Activated T-cell treated with anti-CD3 and anti-CD28 coated beads for 4 hours (primary cell): ENCODE measurements around the gene PSME2.

Experiments
- DNase-seq: peaks from one replicate; pipeline ENCODE4 v3.0.0-alpha.2; 2020

PSME2 gene

GRCh38 chr14:24179294-24179960 lies 33.0 kb upstream of the PSME2 start:
- DNase-seq = no peak

- DNase-seq = no peak
Measured at GRCh38 chr14:24178399-24179178, 32.2 kb upstream of the PSME2 start.

GRCh38 chr14:24177891-24178290 lies 31.5 kb upstream of the PSME2 start:
- DNase-seq = no peak

- no peak for DNase-seq
Measured at GRCh38 chr14:24177041-24177825, 30.8 kb upstream of the PSME2 start.

- no peak for DNase-seq
Measured at GRCh38 chr14:24176599-24176998, 30.2 kb upstream of the PSME2 start.

- DNase-seq = no peak
Measured at GRCh38 chr14:24172871-24173281, 26.5 kb upstream of the PSME2 start.

- DNase-seq = no peak
Measured at GRCh38 chr14:24172261-24172860, 26.0 kb upstream of the PSME2 start.

GRCh38 chr14:24171422-24172260 lies 25.2 kb upstream of the PSME2 start, which contains the start of gene REC8:
Gene REC8, plus strand, starts transcription at chr14:24172080. Its CDS starts 473 bp downstream, at chr14:24172553.
- peak; percentile 30 for DNase-seq

GRCh38 chr14:24167469-24168114 lies 21.2 kb upstream of the PSME2 start:
- no peak for DNase-seq

GRCh38 chr14:24165785-24166184 lies 19.4 kb upstream of the PSME2 start:
- DNase-seq = no peak

GRCh38 chr14:24164518-24164991 lies 18.1 kb upstream of the PSME2 start:
- no peak for DNase-seq

GRCh38 chr14:24162093-24162492 lies 15.7 kb upstream of the PSME2 start:
- no peak for DNase-seq

- DNase-seq = peak; percentile 100
Measured at GRCh38 chr14:24160850-24161804, 14.7 kb upstream of the PSME2 start, which contains the start of gene IRF9. Gene IRF9, plus strand, starts transcription at chr14:24161265. Its CDS starts 880 bp downstream, at chr14:24162145.

GRCh38 chr14:24160499-24160849 lies 14.1 kb upstream of the PSME2 start:
- DNase-seq = no peak

- DNase-seq = no peak
Measured at GRCh38 chr14:24159777-24160498, 13.5 kb upstream of the PSME2 start.

- no peak for DNase-seq
Measured at GRCh38 chr14:24157331-24157730, 10.9 kb upstream of the PSME2 start.

GRCh38 chr14:24156840-24157239 lies 10.4 kb upstream of the PSME2 start:
- DNase-seq = no peak

- DNase-seq = no peak
Measured at GRCh38 chr14:24155100-24155499, 8.7 kb upstream of the PSME2 start.

GRCh38 chr14:24151404-24152080 lies 5.1 kb upstream of the PSME2 start:
- DNase-seq = no peak
